Thyroid gland (tissue), 4 donors: ENCODE measurements around the gene SLC66A1. TPM values are rescaled to one million over a fixed set of nuclear protein-coding genes. Genes with fewer than 3 reads are reported as not detected.
A peak's percentile ranks its signal among the peaks of the same experiment; 100 is the strongest.

Experiments
- DNase-seq, 2 donors: peaks; one replicate each; pipeline ENCODE4 v3.0.0-alpha.2; 2019
- H3K27ac ChIP-seq, 3 donors: fragments of 200-600 bp; sonication (generic); 1 replicate in 2 of 3; 2 replicates in 1 of 3; pipeline ENCODE4 v1.5.1; 2016 to 2019; ENCODE audit warnings: mild to moderate bottlenecking in 1 of 3, moderate library complexity in 1 of 3
- H3K27me3 ChIP-seq: fragments of 200-600 bp; sonication (generic); one replicate; pipeline ENCODE4 v1.5.1; 2019
- H3K36me3 ChIP-seq, 2 donors: fragments of 200-600 bp; sonication (generic); one replicate each; pipeline ENCODE4 v1.5.1; 2016 to 2019
- H3K4me1 ChIP-seq, 2 donors: fragments of 200-600 bp; sonication (generic); one replicate each; pipeline ENCODE4 v1.5.1; 2017 to 2019
- H3K4me3 ChIP-seq, 3 donors: fragments of 200-600 bp; sonication (generic); replicated peaks in 1 of 3; 1 replicate in 2 of 3; 2 replicates in 1 of 3; pipeline ENCODE4 v1.5.1; 2016; ENCODE audit warnings: mild to moderate bottlenecking in 1 of 3
- H3K9me3 ChIP-seq: fragments of 200-600 bp; sonication (generic); one replicate; pipeline ENCODE4 v1.5.1; 2017
- POLR2A ChIP-seq, 2 donors: fragments of 450-650 bp; IDR thresholded peaks; one replicate each; pipeline ENCODE4 v1.6.1; 2017; ENCODE audit warnings: antibody characterized with exemption in 2 of 2, mild to moderate bottlenecking in 2 of 2, moderate library complexity in 1 of 2
- WGBS, 2 donors: methylation state at CpG; one replicate each; pipeline ENCODE4 v1.1.5; 2017; 5-methylcytosine and 5-hydroxymethylcytosine counted together
- intact Hi-C: fragments of 100-400 bp; cut with DNase I; formaldehyde crosslinking; loops from one replicate; pipeline ENCODE4 v1.15.1; 2023
- total RNA-seq, 4 donors: library from RNA; depleted of rRNA; stranded (reverse); fragments of >200 nt; gene quantifications; one replicate each; pipeline ENCODE4 v1.2.3, GENCODE V29; 2016
- TF ChIP-seq, protein P1 (sequence below), 6 experiments: fragments of 200-600 bp in 3 of 6; fragments of 450-650 bp in 3 of 6; sonication (generic) in 3 of 6; IDR thresholded peaks; one replicate each; pipeline ENCODE4 v1.5.1; 2016 to 2019; ENCODE audit warnings: antibody characterized with exemption in 6 of 6, mild to moderate bottlenecking in 2 of 6, inconsistent platforms in 1 of 6, moderate library complexity in 1 of 6

The SLC66A1 gene
- total RNA-seq, 4 donors from 2014 or later, result 17.6 to 24.6 (median 17.8) TPM

DNA sequence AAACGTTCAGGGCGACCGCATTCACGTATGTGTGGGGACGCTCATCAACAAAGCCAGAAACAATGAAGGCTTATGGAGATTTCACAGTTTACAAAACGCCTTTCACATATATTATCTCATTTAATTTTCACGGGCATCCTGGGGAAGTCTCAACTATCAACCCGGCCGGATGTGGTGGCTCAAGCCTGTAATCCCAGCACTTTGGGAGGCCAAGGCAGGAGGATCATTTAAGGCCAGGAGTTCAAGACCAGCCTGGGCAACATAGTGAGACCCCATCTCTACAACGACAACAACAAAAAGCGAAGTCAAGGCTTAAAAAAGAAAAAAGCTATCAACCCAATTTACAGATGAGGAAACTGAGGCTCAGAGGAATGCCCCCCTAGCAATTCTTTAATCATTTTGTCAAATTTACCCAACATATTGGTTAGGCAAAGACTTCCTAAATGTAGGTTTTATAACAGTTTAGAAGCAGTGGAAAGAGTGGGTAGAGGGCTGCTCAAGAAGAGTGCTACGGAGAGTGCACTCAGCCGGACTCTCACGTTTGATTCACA lies 28.3 kb downstream of the SLC66A1 start:
- no peak for DNase-seq
- TF ChIP-seq POLR2A (IDR thresholded peaks at IDR 0.05), result no peak
- TF ChIP-seq, protein P1, sequence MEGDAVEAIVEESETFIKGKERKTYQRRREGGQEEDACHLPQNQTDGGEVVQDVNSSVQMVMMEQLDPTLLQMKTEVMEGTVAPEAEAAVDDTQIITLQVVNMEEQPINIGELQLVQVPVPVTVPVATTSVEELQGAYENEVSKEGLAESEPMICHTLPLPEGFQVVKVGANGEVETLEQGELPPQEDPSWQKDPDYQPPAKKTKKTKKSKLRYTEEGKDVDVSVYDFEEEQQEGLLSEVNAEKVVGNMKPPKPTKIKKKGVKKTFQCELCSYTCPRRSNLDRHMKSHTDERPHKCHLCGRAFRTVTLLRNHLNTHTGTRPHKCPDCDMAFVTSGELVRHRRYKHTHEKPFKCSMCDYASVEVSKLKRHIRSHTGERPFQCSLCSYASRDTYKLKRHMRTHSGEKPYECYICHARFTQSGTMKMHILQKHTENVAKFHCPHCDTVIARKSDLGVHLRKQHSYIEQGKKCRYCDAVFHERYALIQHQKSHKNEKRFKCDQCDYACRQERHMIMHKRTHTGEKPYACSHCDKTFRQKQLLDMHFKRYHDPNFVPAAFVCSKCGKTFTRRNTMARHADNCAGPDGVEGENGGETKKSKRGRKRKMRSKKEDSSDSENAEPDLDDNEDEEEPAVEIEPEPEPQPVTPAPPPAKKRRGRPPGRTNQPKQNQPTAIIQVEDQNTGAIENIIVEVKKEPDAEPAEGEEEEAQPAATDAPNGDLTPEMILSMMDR (IDR thresholded peaks at IDR 0.05), result no peak
- intact Hi-C loops, result loop anchor here (10.0 kb wide), 1 partner anchor 244 kb away; no protein-coding TSS in a partner anchor

DNA sequence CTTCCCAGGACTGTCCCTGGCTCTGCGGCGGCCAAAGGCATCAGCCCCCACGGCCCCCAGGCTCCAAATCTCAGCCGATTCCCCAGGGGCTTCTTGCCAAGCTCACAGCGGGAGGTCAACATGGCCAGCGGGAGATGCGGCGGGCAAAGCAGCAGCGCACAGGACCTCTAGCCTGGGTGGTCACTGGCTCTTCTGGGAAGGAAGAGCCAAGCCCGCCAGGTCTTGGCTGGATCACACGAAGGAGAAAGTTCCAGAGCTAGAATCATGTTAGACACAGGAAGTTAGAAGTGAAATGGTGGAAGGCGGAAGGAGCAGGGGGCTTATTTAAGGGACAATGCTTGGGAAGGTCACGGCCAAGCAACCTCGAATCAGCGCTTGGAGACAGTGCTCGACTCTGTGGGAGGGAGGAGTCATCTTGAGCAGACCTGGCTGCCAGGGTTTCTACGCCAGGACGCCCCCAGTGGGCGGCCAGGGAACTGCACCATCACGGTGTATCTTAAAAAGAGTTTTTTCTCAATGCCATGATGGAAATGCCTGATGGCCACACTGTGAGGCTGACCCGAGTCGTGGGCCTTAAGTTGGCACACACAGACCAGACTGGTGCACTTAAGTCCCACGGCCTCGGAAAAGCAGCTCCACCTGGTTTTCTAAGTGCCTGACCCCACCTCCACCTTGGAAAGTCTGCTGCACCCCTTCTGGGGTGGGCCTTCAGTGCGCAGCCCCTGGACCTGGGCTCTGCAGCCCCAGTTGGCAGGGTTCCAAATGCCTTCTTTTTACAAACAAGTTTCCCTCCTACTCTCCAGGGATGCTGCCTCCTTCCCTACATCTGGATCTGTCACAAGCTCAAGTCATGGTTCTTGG lies 29.3 kb downstream of the SLC66A1 start:
- Histone ChIP-seq H3K9me3 (no peaks in the 10 kb centered on the region), H3K4me3 (no peak overlapping the region), H3K4me1 (peaks cover 0 to 6% of the 10 kb centered on the region in 2 donors), H3K27me3 (no peaks in the 10 kb centered on the region), H3K27ac (no peak overlapping the region), H3K36me3 (peaks cover 29 to 42% of the 10 kb centered on the region in 2 donors)
- intact Hi-C loops, result loop anchor here (2.0 to 10.0 kb wide), 2 partner anchors 243 to 309 kb away; no protein-coding TSS in a partner anchor
- TF ChIP-seq POLR2A (IDR thresholded peaks at IDR 0.05), result no peak
- TF ChIP-seq, protein P1 (IDR thresholded peaks at IDR 0.05), result peak; percentile 67 to 93 (median 80)
- WGBS, 2 donors, result 59 to 61% methylated on average over 21 to 24 of the region's 25 CpGs
- DNase-seq, result peak; percentile 71 to 79

More for the DNA sequence above, 28.3 kb downstream of the SLC66A1 start:
- H3K36me3 ChIP-seq, result peaks cover 29 to 40% of the 10 kb centered on the region in 2 donors
- no peaks in the 10 kb centered on the region for H3K27me3 ChIP-seq
- 96 to 98% methylated on average over 14 of the region's 14 CpGs for WGBS, 2 donors
- no peak overlapping the region for H3K27ac ChIP-seq
- no peaks in the 10 kb centered on the region for H3K9me3 ChIP-seq
- no peak overlapping the region for H3K4me3 ChIP-seq
- H3K4me1 ChIP-seq, result peaks cover 0 to 6% of the 10 kb centered on the region in 2 donors

DNA sequence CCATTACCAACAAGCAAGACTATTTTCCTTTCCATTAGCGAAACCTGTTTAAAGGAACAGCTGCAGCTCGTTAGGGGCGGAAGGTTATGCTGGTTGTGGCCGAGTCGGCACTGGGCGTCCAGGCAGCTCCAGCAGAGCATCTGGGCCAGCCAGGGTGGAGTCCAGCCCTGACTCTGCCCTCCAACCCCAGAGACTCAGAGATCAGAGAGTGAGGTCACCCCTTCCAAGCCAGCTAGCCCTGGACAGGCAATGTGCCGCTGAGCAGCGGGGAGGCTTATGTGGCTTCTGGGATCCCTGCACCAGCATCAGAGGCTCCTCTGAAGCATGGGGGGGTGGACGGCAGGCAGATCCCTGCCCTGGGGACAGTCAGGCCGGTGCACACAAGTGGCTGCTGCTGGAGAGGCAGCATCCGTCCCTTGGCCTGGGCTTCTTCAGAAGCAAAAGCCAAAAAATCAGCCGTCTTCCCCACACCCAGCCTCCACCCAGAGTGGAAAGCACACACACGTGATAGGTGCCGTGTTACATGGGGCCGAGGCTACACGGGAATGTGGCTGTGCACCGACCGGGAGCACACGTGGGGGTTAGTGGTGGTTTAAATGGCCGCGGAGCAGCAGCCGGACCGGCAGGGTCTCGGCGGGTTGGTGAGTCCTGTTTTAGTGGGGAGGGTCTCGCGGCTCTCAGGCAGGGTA lies 30.1 kb downstream of the SLC66A1 start:
- Histone ChIP-seq H3K36me3 (peaks cover 29 to 42% of the 10 kb centered on the region in 2 donors), H3K27ac (no peak overlapping the region), H3K4me1 (peaks cover 0 to 6% of the 10 kb centered on the region in 2 donors), H3K27me3 (no peaks in the 10 kb centered on the region), H3K4me3 (no peak overlapping the region), H3K9me3 (no peaks in the 10 kb centered on the region)
- intact Hi-C loops, result loop anchor here (2.0 to 10.0 kb wide), 2 partner anchors 243 to 309 kb away; no protein-coding TSS in a partner anchor
- WGBS, 2 donors, result 88 to 90% methylated on average over 25 to 26 of the region's 27 CpGs
- TF ChIP-seq, protein P1 (IDR thresholded peaks at IDR 0.05), result no peak
- TF ChIP-seq POLR2A (IDR thresholded peaks at IDR 0.05), result no peak
- no peak for DNase-seq

DNA sequence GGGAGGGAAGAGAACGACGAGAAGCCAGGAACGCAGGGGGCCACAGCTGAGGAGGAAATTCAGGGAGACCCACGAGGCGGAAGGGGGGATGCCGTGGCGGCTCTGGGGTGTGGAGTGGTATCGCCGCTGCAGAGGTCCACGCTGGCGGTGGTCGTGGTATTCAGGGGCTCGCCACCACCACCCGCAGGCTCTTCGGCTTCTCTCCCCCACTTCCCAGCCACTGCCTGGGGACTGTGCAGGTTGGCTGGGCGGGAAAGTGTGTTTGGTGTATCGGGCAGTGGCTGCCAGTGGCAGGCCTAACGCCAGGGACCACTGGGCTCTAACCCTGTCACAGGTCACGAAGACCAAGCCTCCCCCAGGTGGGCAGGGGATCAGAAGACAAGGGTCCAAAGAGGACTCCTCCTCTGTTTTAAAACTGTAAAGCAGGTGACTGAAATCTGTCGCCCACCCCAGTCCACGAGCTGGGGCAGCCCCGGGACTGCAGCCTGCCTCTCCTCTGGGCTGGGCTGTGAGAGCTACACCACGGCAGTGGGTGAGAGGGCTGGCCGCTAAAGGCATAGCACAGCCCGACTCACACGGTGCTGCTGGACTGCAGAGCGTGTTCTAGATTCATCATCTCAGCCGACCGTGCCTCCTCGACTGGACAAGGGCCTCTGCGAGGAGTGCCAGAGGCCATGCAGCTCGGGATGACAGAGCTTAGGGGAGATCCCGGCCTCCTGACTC lies 30.9 kb downstream of the SLC66A1 start:
- H3K4me1 ChIP-seq, result peaks cover 0 to 6% of the 10 kb centered on the region in 2 donors
- no peak overlapping the region for H3K4me3 ChIP-seq
- 88 to 91% methylated on average over 28 to 29 of the region's 33 CpGs for WGBS, 2 donors
- no peak overlapping the region for H3K27ac ChIP-seq
- peaks cover 29 to 42% of the 10 kb centered on the region in 2 donors for H3K36me3 ChIP-seq
- H3K9me3 ChIP-seq, result no peaks in the 10 kb centered on the region
- DNase-seq, result no peak
- H3K27me3 ChIP-seq, result no peaks in the 10 kb centered on the region
- intact Hi-C loops, result loop anchor here (2.0 to 10.0 kb wide), 2 partner anchors 242 to 308 kb away; no protein-coding TSS in a partner anchor
- TF ChIP-seq, protein P1 (IDR thresholded peaks at IDR 0.05), result no peak
- no peak for TF ChIP-seq POLR2A (IDR thresholded peaks at IDR 0.05)
